NT2/D1 (cell line): ENCODE data around the gene HDAC10.
"Not testable (repeated sequence)": the region's sequence is repeated elsewhere in the genome, so short reads cannot be mapped to it uniquely, and the experiment has no call there.

Experiments
- DNase-seq: peaks from one replicate; pipeline ENCODE4 v3.0.0-alpha.2; 2011; ENCODE audit warnings: low read depth, low spot score
- H3K27me3 ChIP-seq: 2 replicates; pipeline ENCODE4 v1.6.0; 2011; ENCODE audit warnings: mild to moderate bottlenecking; ENCODE audit not compliant: insufficient read length, insufficient read depth
- H3K36me3 ChIP-seq: 2 replicates; pipeline ENCODE4 v1.6.1; 2011; ENCODE audit warnings: mild to moderate bottlenecking, low read length, mixed read lengths; ENCODE audit not compliant: insufficient read depth, insufficient read length
- H3K4me1 ChIP-seq: 2 replicates; pipeline ENCODE4 v1.5.1; 2011; ENCODE audit not compliant: insufficient read depth, insufficient read length
- H3K4me3 ChIP-seq: 2 replicates; pipeline ENCODE4 v1.5.1; 2011; ENCODE audit warnings: low read depth; ENCODE audit not compliant: insufficient read length
- H3K9ac ChIP-seq: 2 replicates; pipeline ENCODE4 v1.6.0; 2011; ENCODE audit warnings: low read depth; ENCODE audit not compliant: insufficient read length
- H3K9me3 ChIP-seq: 2 replicates; pipeline ENCODE4 v1.5.1; 2011; ENCODE audit warnings: mild to moderate bottlenecking, low read length; ENCODE audit not compliant: insufficient read depth
- SUZ12 ChIP-seq: IDR thresholded peaks from 2 replicates; pipeline ENCODE4 v1.6.1; 2011; ENCODE audit not compliant: insufficient read length, insufficient read depth; ENCODE audit errors: extremely low read depth
- YY1 ChIP-seq: IDR thresholded peaks from 2 replicates; pipeline ENCODE4 v1.6.1; 2011; ENCODE audit not compliant: insufficient read length, insufficient read depth
- ZNF274 ChIP-seq: IDR thresholded peaks from 2 replicates; pipeline ENCODE4 v1.6.1; 2011; ENCODE audit warnings: mild to moderate bottlenecking, low read depth, low read length

The HDAC10 gene

DNA sequence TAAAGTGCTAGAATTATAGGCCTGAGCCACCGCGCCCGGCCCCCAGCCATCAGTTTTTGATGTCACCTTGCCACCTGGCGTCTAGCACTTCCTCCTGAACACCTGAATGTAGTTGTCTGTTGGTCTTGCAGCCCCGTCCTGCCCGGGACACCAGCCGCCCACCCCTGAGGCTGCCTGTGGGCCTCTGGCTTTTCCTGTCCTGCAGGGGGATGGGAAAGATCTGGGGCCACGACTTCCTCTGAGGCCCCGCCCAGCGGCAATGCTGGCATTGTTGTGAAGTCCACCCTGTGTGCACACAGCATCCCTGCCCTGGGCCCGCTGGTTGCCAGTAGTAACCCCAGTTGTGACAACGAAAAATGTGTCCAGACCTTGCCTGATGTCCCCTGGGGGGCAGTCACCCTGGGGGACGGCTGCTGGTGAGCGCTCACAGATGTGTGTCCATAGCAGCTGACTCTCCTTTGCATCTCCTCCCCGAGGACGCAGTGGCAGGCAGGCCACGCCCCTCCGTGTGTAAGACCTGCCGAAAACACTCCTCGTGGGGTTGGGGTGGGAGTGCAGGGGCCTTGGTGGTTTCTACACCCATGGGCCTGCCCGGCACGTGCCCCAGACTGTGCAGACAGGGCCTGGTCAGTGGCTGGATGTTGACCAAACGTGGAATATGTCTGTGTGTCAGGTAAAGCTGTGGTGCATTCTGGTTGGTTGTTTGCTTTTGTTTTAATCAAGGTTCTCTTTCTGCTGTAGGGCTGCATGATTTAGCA lies 43.5 kb downstream of the HDAC10 start:
- no peaks in the 10 kb centered on the region for H3K27me3 ChIP-seq
- DNase-seq: no peak
- H3K9ac ChIP-seq: no peak overlapping the region
- no peak overlapping the region for H3K4me3 ChIP-seq
- H3K9me3 ChIP-seq: no peaks in the 10 kb centered on the region
- peaks cover 13% of the 10 kb centered on the region for H3K4me1 ChIP-seq
- peaks cover 72% of the 10 kb centered on the region for H3K36me3 ChIP-seq
- TF ChIP-seq ZNF274: no peak
- no peak for TF ChIP-seq YY1
- TF ChIP-seq SUZ12: no peak

DNA sequence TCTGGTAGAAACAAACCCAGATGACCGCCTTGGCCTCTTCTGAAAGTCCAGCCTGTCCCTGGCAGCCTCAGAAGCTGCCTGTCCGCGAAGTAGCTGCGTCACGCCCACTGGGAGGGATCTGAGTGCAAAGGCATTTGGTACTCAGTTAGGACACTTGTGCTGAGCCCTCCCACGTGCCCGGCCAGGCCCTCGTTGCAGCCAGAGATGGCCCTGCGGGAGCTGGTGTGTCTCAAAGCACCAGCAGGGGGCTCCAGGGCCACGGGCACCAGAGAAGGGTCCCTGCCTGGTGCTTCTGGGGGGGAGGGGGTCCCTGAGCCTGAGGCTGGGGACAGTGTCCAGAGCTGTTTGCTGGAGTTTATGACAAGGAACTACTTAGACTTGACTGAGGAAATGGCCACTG lies 44.5 kb downstream of the HDAC10 start:
- H3K4me3 ChIP-seq: no peak overlapping the region
- H3K27me3 ChIP-seq: peaks cover 6% of the 10 kb centered on the region
- H3K36me3 ChIP-seq: peaks cover 65% of the 10 kb centered on the region
- peak; percentile 33 for DNase-seq
- no peaks in the 10 kb centered on the region for H3K9me3 ChIP-seq
- TF ChIP-seq ZNF274 (no peak), YY1 (no peak), SUZ12 (no peak)
- H3K4me1 ChIP-seq: peaks cover 18% of the 10 kb centered on the region
- H3K9ac ChIP-seq: no peak overlapping the region

DNA sequence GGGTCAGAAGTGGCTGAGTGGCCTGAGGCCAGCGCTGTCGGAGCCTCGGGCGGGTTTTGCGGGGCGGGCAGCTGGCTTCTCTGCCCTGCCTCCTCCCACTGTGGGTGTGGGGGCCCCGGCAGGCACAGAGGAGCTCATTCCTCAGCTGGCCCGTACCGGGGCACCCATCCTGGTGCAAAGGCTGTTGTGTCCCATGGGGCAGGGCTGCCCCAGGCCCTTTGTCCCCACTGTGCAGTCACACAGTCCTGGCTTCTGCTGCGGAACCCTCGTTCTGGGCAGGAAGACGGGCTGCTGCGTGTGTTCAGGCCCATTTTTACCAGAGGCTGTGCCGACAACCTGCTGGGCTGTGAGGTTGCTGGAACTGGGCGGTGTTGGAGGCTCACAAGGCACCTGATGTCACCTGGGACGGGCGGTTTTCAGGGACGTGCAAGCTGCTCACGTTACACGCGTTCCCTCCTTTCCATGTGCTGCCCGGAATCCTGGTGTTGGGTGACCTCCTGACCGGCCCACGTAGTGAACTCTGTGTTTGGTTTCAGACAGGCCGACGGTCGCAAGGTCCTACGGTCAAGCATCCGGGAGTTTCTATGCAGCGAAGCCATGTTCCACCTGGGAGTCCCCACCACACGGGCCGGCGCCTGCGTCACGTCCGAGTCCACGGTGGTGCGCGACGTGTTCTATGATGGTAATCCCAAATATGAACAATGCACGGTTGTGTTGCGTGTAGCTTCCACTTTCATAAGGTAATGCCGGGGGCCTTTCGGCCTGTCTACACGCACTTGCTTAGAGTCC lies 45.1 kb downstream of the HDAC10 start:
- Histone ChIP-seq H3K4me1 (peaks cover 18% of the 10 kb centered on the region), H3K9me3 (no peaks in the 10 kb centered on the region), H3K9ac (peak overlapping the region; percentile 50), H3K27me3 (peaks cover 10% of the 10 kb centered on the region), H3K36me3 (peaks cover 62% of the 10 kb centered on the region), H3K4me3 (peak overlapping the region; percentile 8)
- TF ChIP-seq SUZ12: no peak
- no peak for TF ChIP-seq ZNF274
- TF ChIP-seq YY1: no peak
- DNase-seq: no peak

DNA sequence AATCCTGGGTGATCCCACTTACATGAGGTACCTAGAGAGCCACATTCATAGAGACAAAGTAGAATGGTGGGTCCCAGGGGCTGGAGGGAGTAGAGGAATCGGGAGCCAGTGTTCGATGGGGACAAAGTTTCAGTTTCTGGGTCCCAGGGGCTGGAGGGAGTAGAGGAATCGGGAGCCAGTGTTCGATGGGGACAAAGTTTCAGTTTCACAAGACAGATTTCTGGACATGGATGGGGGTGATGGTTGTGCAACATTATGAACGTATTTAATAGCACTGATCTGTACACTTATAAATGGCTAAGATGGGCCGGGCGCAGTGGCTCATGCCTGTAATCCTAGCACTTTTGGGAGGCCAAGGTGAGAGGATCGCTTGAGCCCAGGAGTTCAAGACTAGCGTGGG lies 46.1 kb downstream of the HDAC10 start:
- not testable (repeated sequence) for H3K4me3 ChIP-seq, H3K9me3 ChIP-seq, H3K9ac ChIP-seq, DNase-seq
- Histone ChIP-seq H3K4me1 (peaks cover 15% of the 10 kb centered on the region), H3K27me3 (peaks cover 10% of the 10 kb centered on the region), H3K36me3 (peaks cover 52% of the 10 kb centered on the region)

DNA sequence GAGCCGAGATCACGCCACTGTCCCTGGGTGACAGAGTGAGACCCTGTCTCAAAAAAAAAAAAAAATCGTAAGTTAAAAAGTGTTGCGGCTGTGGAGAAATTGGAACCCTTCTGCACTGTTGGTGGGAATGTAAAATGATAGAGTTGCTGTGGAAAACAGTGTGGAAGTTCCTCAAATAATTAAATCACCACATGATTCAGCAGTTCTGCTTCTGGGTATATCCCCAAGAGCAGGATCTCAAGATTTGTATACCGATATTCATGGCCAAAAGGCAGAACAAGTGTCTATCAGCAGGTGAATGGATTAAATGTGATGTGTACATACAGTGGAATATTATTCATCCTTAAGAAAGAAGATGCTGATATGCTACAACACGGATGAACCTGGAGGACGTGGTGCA lies 46.5 kb downstream of the HDAC10 start:
- H3K4me3 ChIP-seq: no peak overlapping the region
- no peak overlapping the region for H3K9ac ChIP-seq
- DNase-seq: no peak
- peaks cover 16% of the 10 kb centered on the region for H3K4me1 ChIP-seq
- peaks cover 52% of the 10 kb centered on the region for H3K36me3 ChIP-seq
- H3K27me3 ChIP-seq: peaks cover 10% of the 10 kb centered on the region
- no peak for TF ChIP-seq SUZ12
- no peak for TF ChIP-seq ZNF274
- no peak for TF ChIP-seq YY1
- H3K9me3 ChIP-seq: no peaks in the 10 kb centered on the region

DNA sequence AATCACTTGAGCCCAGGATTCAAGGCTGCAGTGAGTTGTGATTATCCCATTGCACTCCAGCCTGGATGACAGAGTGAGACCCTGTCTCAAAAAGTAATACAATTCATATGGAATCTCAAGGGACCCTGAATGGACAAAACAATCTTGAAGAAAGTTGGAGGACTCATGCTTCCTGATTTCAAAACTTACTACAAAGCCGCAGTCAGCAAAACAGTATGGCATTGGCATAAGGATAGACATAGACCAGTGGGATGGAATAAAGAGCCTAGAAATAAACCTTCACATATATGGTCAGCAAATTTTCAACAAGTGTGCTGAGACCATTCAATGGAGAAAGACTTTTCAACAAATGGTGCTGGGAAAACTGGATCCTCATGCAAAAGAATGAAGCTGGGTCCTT lies 47.8 kb downstream of the HDAC10 start:
- Histone ChIP-seq H3K27me3 (peaks cover 10% of the 10 kb centered on the region), H3K36me3 (peaks cover 51% of the 10 kb centered on the region), H3K4me3 (no peak overlapping the region), H3K4me1 (peaks cover 17% of the 10 kb centered on the region), H3K9me3 (no peaks in the 10 kb centered on the region), H3K9ac (no peak overlapping the region)
- DNase-seq: no peak
- no peak for TF ChIP-seq YY1
- no peak for TF ChIP-seq ZNF274
- TF ChIP-seq SUZ12: no peak

DNA sequence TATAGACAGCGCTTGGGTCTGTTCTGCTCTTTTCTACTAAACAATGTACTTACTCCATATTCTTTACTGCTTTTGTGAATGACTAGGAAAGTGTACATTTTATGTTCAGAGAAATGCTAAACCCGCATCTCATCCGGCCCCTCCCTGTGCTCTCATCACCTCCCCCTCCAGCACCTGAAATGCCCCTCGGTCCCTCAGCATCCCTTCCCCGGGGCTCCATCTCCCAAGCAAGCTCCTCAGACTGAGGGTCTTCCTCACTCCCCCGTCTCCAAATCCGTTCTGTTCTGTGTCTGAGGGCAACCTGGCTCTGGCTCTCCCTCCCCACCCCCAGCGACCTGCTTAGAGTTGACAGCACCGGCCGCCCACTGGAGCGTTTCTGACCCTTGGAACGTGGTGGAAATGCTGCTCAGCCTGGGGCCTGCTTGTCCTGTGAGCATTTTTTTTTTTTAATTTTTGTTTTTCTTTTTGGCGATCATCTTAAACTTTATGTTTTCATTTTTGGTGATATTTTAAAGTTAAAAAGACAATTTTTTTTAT lies 48.9 kb downstream of the HDAC10 start:
- TF ChIP-seq YY1 (no peak), ZNF274 (no peak), SUZ12 (no peak)
- Histone ChIP-seq H3K9ac (peak overlapping the region; percentile 89), H3K27me3 (peaks cover 10% of the 10 kb centered on the region), H3K36me3 (peaks cover 47% of the 10 kb centered on the region), H3K4me3 (peak overlapping the region; percentile 81), H3K4me1 (peaks cover 17% of the 10 kb centered on the region), H3K9me3 (no peaks in the 10 kb centered on the region)
- no peak for DNase-seq
